GM18517 (cell line): ENCODE results near the gene WDR27.
"Not testable (repeated sequence)": the region's sequence is repeated elsewhere in the genome, so short reads cannot be mapped to it uniquely, and the experiment has no call there.

Source experiments
- ATAC-seq: cut with Tn5 transposase; IDR thresholded peaks from one replicate; pipeline ENCODE4 v1.9.1; 2021; ENCODE audit warnings: mild to moderate bottlenecking, moderate library complexity; ENCODE audit not compliant: unreplicated experiment

Gene WDR27

GRCh38 chr6:169533301-169534038 is 168.4 kb downstream of the WDR27 start:
- ATAC-seq = no peak

- no peak for ATAC-seq
These were observed 171.1 kb downstream of the WDR27 start for GRCh38 chr6:169530752-169531123.

- ATAC-seq = no peak
These were observed 171.7 kb downstream of the WDR27 start for GRCh38 chr6:169529931-169530751.

- no peak for ATAC-seq
These were observed 173.1 kb downstream of the WDR27 start for GRCh38 chr6:169528755-169529154.

- ATAC-seq = no peak
These were observed 174.5 kb downstream of the WDR27 start for GRCh38 chr6:169527306-169527705.

GRCh38 chr6:169521825-169522224 is 180.0 kb downstream of the WDR27 start:
- ATAC-seq = no peak

GRCh38 chr6:169520104-169520503 is 181.7 kb downstream of the WDR27 start:
- ATAC-seq = no peak

- ATAC-seq = no peak
These were observed 183.4 kb downstream of the WDR27 start for GRCh38 chr6:169518451-169518850.

GRCh38 chr6:169513478-169514193 is 188.2 kb downstream of the WDR27 start:
- ATAC-seq = no peak

GRCh38 chr6:169511785-169512184 is 190.0 kb downstream of the WDR27 start:
- ATAC-seq = not testable (repeated sequence)

GRCh38 chr6:169510871-169511270 is 191.0 kb downstream of the WDR27 start:
- ATAC-seq = no peak

- ATAC-seq = no peak
These were observed 193.4 kb downstream of the WDR27 start for GRCh38 chr6:169508452-169508851.

GRCh38 chr6:169503422-169504152 is 198.2 kb downstream of the WDR27 start:
- ATAC-seq = no peak

- no peak for ATAC-seq
These were observed 199.4 kb downstream of the WDR27 start for GRCh38 chr6:169502445-169502844.

GRCh38 chr6:169501777-169502313 is 200.0 kb downstream of the WDR27 start:
- ATAC-seq = no peak

GRCh38 chr6:169501128-169501527 is 200.7 kb downstream of the WDR27 start:
- ATAC-seq = no peak

GRCh38 chr6:169500688-169501087 is 201.1 kb downstream of the WDR27 start:
- ATAC-seq = no peak

- ATAC-seq = no peak
These were observed 202.0 kb downstream of the WDR27 start for GRCh38 chr6:169499848-169500247.

- no peak for ATAC-seq
These were observed 202.8 kb downstream of the WDR27 start for GRCh38 chr6:169498916-169499513.

- ATAC-seq = no peak
These were observed 206.2 kb downstream of the WDR27 start for GRCh38 chr6:169495601-169496000.
